ENCODE results near the gene EEF1A1.

DNA sequence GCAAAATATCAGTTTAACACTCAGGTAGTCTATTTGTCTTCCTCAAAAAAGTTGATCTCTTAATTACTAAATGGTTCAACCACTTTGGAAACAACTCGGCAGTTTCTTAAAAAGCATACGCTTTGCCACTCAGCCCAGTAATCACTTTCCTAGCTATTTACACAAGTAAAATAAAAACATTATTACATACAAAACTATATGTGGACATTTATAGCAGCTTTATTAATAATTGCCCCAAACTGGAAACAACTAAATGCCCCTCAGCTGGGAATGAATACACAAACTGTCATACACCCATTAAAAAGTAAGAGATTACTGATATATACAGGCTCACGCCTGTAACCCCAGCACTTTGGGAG, 7.4 kb downstream of the EEF1A1 start:
- no peak for TF ChIP-seq ESRRG (CRISPR knock-in tag; IDR thresholded peaks at IDR 0.05)
- TF ChIP-seq TCF4 (CRISPR knock-in tag; IDR thresholded peaks at IDR 0.05; ENCODE audit: borderline replicate concordance): no peak
- no peak for TF ChIP-seq ARNTL (CRISPR knock-in tag; IDR thresholded peaks at IDR 0.05; ENCODE audit: borderline replicate concordance, low read depth)
